Measurements from ENCODE around the gene OR5AU1.

Gene OR5AU1

GRCh38 chr14:21155963-21156362 is at the start of gene OR5AU1:
Gene OR5AU1, minus strand, starts transcription at chr14:21156063. Its CDS starts 191 bp downstream, at chr14:21155872.
- DNase-seq: no peak

GRCh38 chr14:21205026-21205677 is 49.3 kb upstream of the OR5AU1 start:
- DNase-seq: no peak

GRCh38 chr14:21204167-21205025 is 48.5 kb upstream of the OR5AU1 start:
- no peak for DNase-seq

- no peak for DNase-seq
Measured at GRCh38 chr14:21203470-21204166, 47.8 kb upstream of the OR5AU1 start.

GRCh38 chr14:21202463-21203358 is 46.8 kb upstream of the OR5AU1 start:
- DNase-seq: no peak

- DNase-seq: no peak
Measured at GRCh38 chr14:21201732-21202462, 46.0 kb upstream of the OR5AU1 start.

- no peak for DNase-seq
Measured at GRCh38 chr14:21200752-21201461, 45.0 kb upstream of the OR5AU1 start.

- DNase-seq: no peak
Measured at GRCh38 chr14:21199611-21200560, 44.0 kb upstream of the OR5AU1 start.

GRCh38 chr14:21197418-21198205 is 41.7 kb upstream of the OR5AU1 start:
- no peak for DNase-seq

- no peak for DNase-seq
Measured at GRCh38 chr14:21194597-21194996, 38.7 kb upstream of the OR5AU1 start.

GRCh38 chr14:21192875-21193535 is 37.1 kb upstream of the OR5AU1 start:
- no peak for DNase-seq

- DNase-seq: no peak
Measured at GRCh38 chr14:21192447-21192822, 36.6 kb upstream of the OR5AU1 start.

- DNase-seq: no peak
Measured at GRCh38 chr14:21191809-21192446, 36.1 kb upstream of the OR5AU1 start.

GRCh38 chr14:21191261-21191808 is 35.5 kb upstream of the OR5AU1 start:
- DNase-seq: no peak

- no peak for DNase-seq
Measured at GRCh38 chr14:21185491-21185890, 29.6 kb upstream of the OR5AU1 start.

- no peak for DNase-seq
Measured at GRCh38 chr14:21184254-21184653, 28.4 kb upstream of the OR5AU1 start.

- no peak for DNase-seq
Measured at GRCh38 chr14:21182166-21182565, 26.3 kb upstream of the OR5AU1 start.

GRCh38 chr14:21171128-21171527 is 15.3 kb upstream of the OR5AU1 start:
- DNase-seq: no peak

Data from cortex of kidney (tissue), 1 donor.